Heart right ventricle (tissue), 16 donors: ENCODE measurements around the gene QKI. TPM values are rescaled to one million over a fixed set of nuclear protein-coding genes. Genes with fewer than 3 reads are reported as not detected.

ENCODE experiments used
- ATAC-seq, 8 donors: fragments of 200-7000 bp; cut with Tn5 transposase; one replicate each; pipeline ENCODE4 v1.9.1; 2020; ENCODE audit warnings: mild to moderate bottlenecking in 8 of 8, moderate library complexity in 8 of 8, moderate number of reproducible peaks in 1 of 8
- DNase-seq, 2 donors: peaks; one replicate each; pipeline ENCODE4 v3.0.0-alpha.2; 2020
- H3K27ac ChIP-seq, 10 donors: fragments of 200-600 bp; sonication (generic) in 2 of 10; one replicate each; pipeline versions ENCODE4 v1.5.0 to v1.8.0; 2020 to 2022; ENCODE audit warnings: mild to moderate bottlenecking in 3 of 10
- H3K27me3 ChIP-seq, 7 donors: fragments of 200-600 bp; one replicate each; pipeline ENCODE4 v1.8.0; 2021 to 2022; ENCODE audit warnings: mild to moderate bottlenecking in 2 of 7
- H3K36me3 ChIP-seq, 9 donors: fragments of 200-600 bp; sonication (generic) in 1 of 9; one replicate each; pipeline versions ENCODE4 v1.5.0 to v1.8.0; 2020 to 2022; ENCODE audit warnings: mild to moderate bottlenecking in 2 of 9
- H3K4me1 ChIP-seq, 9 donors: fragments of 200-600 bp; sonication (generic) in 1 of 9; one replicate each; pipeline versions ENCODE4 v1.5.0 to v1.8.0; 2020 to 2022; ENCODE audit warnings: mild to moderate bottlenecking in 4 of 9
- H3K4me3 ChIP-seq, 10 donors: fragments of 200-600 bp; sonication (generic) in 2 of 10; one replicate each; pipeline versions ENCODE4 v1.5.0 to v1.8.0; 2020 to 2022; ENCODE audit warnings: mild to moderate bottlenecking in 7 of 10, moderate library complexity in 2 of 10
- H3K9me3 ChIP-seq, 11 donors: fragments of 200-600 bp in 10 of 11; sonication (generic) in 2 of 11; one replicate each; pipeline versions ENCODE4 v1.5.0 to v1.8.0; 2013 to 2022; ENCODE audit warnings: mild to moderate bottlenecking in 2 of 11, control low read depth in 1 of 11, moderate library complexity in 1 of 11
- WGBS, 2 donors: extraction: QIAGEN DNeasy Blood & Tissue Kit; methylation state at CpG; one replicate each; pipeline ENCODE4 v1.1.7; 2013; ENCODE audit warnings: inconsistent platforms in 1 of 2; 5-methylcytosine and 5-hydroxymethylcytosine counted together
- intact Hi-C, 10 donors: fragments of 100-400 bp; cut with DNase I; formaldehyde crosslinking; loops; one replicate each; pipeline versions ENCODE4 v1.11.1 to v1.14.2; 2022
- polyA plus RNA-seq, 2 donors: library from polyadenylated mRNA; stranded (reverse); fragments of 200-250 nt; gene quantifications; one replicate each; pipeline ENCODE4 v1.2.3, GENCODE V29; 2013
- total RNA-seq, 10 donors: library from RNA; stranded (reverse); fragmentation: NEBNext Ultra II Directional in 3 of 10; extraction: Animal tissue kit (Norgen Biotek cat#: 25700) in 3 of 10; gene quantifications; one replicate each; pipeline versions ENCODE4 v1.2.1 to v1.2.4, GENCODE V29; 2021 to 2023
- TF ChIP-seq, protein P1 (sequence below), 9 donors: fragments of 200-600 bp; sonication (generic) in 2 of 9; IDR thresholded peaks; one replicate each; pipeline versions ENCODE4 v1.5.0 to v1.8.0; 2021 to 2022; ENCODE audit warnings: antibody characterized with exemption in 9 of 9, mild to moderate bottlenecking in 5 of 9, moderate library complexity in 1 of 9
- donor health status: Arrhythmogenic right ventricular cardiomyopathy.
- donor health status: ischemic (EF 13 %, LVEDD 7.1; RV severe dilation, severe dysfunction).
- donor health status: healthy with polysubstance abuse.
- donor health status: DM: no; HTN: yes; CAD: no.
- donor health status: DM: no; HTN: no; CAD: no.
- donor health status: ischemic (EF 25% LVEDD 6.9; RV normal size, moderate dysfunction).
- donor health status: ischemic (EF 25% LVEDD 5.7; RV mildly dilated, moderate dysfunction).
- donor health status: healthy.
- donor health status: DM: yes; HTN: yes; CAD: no.
- donor health status: Ischemic cardiomyopathy.
- donor health status: ischemic (EF 35%, LVEDD 5.7; RV mildly dilated, moderate dysfunction).
- donor health status: nonischemic (EF 11% LVEDD 7.7; RV severe dilation, severe dysfunction).
- donor health status: DM: yes; HTN: yes; CAD: no.
- donor health status: PGD.
- donor health status: ischemic (EF 29% LVEDD 5.4; RV normal size, mild dysfunction).
- donor health status: nonischemic (EF 23%, LVEDD 6.1; RV moderate dilation, normal function).

The QKI gene
- total and polyA plus RNA-seq, 12 donors = 74.7 to 551 (median 493) TPM

DNA sequence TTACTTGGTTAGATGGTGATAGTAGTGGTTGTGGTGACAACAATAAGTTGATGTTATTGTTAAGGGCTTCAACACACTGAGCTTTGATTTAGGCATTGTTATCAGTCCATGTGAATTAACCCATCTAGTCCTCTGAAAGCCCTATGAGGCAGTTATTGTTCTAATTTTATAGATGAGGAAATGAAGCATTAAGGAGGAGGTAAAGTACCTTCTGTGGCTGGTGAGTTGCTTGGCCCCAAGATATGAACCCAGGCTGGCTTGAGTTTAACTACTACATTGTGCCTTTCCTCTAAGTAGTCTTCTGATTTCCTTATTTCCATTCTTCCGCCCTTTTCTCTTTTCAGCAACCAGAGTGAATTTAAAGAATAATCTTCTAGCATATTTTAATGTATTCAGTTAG lies 81.7 kb downstream of the QKI start:
- TF ChIP-seq, protein P1, sequence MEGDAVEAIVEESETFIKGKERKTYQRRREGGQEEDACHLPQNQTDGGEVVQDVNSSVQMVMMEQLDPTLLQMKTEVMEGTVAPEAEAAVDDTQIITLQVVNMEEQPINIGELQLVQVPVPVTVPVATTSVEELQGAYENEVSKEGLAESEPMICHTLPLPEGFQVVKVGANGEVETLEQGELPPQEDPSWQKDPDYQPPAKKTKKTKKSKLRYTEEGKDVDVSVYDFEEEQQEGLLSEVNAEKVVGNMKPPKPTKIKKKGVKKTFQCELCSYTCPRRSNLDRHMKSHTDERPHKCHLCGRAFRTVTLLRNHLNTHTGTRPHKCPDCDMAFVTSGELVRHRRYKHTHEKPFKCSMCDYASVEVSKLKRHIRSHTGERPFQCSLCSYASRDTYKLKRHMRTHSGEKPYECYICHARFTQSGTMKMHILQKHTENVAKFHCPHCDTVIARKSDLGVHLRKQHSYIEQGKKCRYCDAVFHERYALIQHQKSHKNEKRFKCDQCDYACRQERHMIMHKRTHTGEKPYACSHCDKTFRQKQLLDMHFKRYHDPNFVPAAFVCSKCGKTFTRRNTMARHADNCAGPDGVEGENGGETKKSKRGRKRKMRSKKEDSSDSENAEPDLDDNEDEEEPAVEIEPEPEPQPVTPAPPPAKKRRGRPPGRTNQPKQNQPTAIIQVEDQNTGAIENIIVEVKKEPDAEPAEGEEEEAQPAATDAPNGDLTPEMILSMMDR (IDR thresholded peaks at IDR 0.05) = no peak
- H3K4me3 ChIP-seq = no peak overlapping the region
- H3K27ac ChIP-seq = no peak overlapping the region
- H3K4me1 ChIP-seq = peaks cover 5 to 100% (median 87%) of the 10 kb centered on the region in 9 donors
- H3K27me3 ChIP-seq = no peaks in the 10 kb centered on the region
- no peak for DNase-seq
- no peaks in the 10 kb centered on the region for H3K9me3 ChIP-seq
- intact Hi-C loops = loop anchor here in 1 of 10 donors (10.0 kb wide), 1 partner anchor 61 kb away; no protein-coding TSS in a partner anchor
- ATAC-seq = peak in 2 of 8 donors; percentile 18 to 22
- no peaks in the 10 kb centered on the region for H3K36me3 ChIP-seq
- WGBS, 2 donors = 91 to 92% methylated on average over 1 of the region's 1 CpG

GRCh38 chr6:163500105-163500504 lies 85.6 kb downstream of the QKI start:
- H3K27ac ChIP-seq = peak overlapping the region in 1 of 10 donors; percentile 42
- peak in 4 of 8 donors; percentile 16 to 50 (median 23) for ATAC-seq
- DNase-seq = no peak
- no peaks in the 10 kb centered on the region for H3K27me3 ChIP-seq
- intact Hi-C loops = loop anchor here in 1 of 10 donors (5.0 kb wide), 1 partner anchor 48 kb away; no protein-coding TSS in a partner anchor
- H3K36me3 ChIP-seq = no peaks in the 10 kb centered on the region
- no peaks in the 10 kb centered on the region for H3K9me3 ChIP-seq
- peaks cover 8 to 99% (median 81%) of the 10 kb centered on the region in 9 donors for H3K4me1 ChIP-seq
- H3K4me3 ChIP-seq = no peak overlapping the region
- 37 to 50% methylated on average over 2 of the region's 2 CpGs for WGBS, 2 donors
- TF ChIP-seq, protein P1 (IDR thresholded peaks at IDR 0.05) = no peak

GRCh38 chr6:163501026-163501425 lies 86.5 kb downstream of the QKI start:
- ATAC-seq (no peak), DNase-seq (no peak)
- no peaks in the 10 kb centered on the region for H3K9me3 ChIP-seq
- TF ChIP-seq, protein P1 (IDR thresholded peaks at IDR 0.05) = peak in 5 of 9 donors; percentile 3 to 14 (median 12)
- peak overlapping the region in 2 of 10 donors; percentile 11 to 29 for H3K27ac ChIP-seq
- H3K27me3 ChIP-seq = no peaks in the 10 kb centered on the region
- H3K36me3 ChIP-seq = no peaks in the 10 kb centered on the region
- no peak overlapping the region for H3K4me3 ChIP-seq
- H3K4me1 ChIP-seq = peaks cover 10 to 99% (median 81%) of the 10 kb centered on the region in 9 donors
- 48 to 49% methylated on average over 2 of the region's 2 CpGs for WGBS, 2 donors
- intact Hi-C loops = loop anchor here in 1 of 10 donors (5.0 kb wide), 1 partner anchor 49 kb away; no protein-coding TSS in a partner anchor

- DNase-seq (no peak), ATAC-seq (peak in 5 of 8 donors; percentile 15 to 42 (median 25))
- Histone ChIP-seq H3K36me3 (peaks cover 0 to 3% (median 0%) of the 10 kb centered on the region in 9 donors), H3K27me3 (no peaks in the 10 kb centered on the region), H3K4me1 (peaks cover 10 to 99% (median 80%) of the 10 kb centered on the region in 9 donors), H3K4me3 (no peak overlapping the region), H3K9me3 (no peaks in the 10 kb centered on the region), H3K27ac (peak overlapping the region in 2 of 10 donors; percentile 11 to 29)
- TF ChIP-seq, protein P1 (IDR thresholded peaks at IDR 0.05) = no peak
- WGBS, 2 donors = 39 to 54% methylated on average over 3 of the region's 3 CpGs
- intact Hi-C loops = loop anchor here in 1 of 10 donors (5.0 kb wide), 1 partner anchor 49 kb away; no protein-coding TSS in a partner anchor
Observed at GRCh38 chr6:163501439-163501838, 86.9 kb downstream of the QKI start.
